Stomach (tissue), 9 donors: ENCODE results near the gene PCNX3. TPM values are rescaled to one million over a fixed set of nuclear protein-coding genes. Genes with fewer than 3 reads are reported as not detected.

Experiments used
- DNase-seq, 2 donors: peaks; one replicate each; pipeline versions ENCODE4 v3.0.0 to v3.0.0-alpha.2; 2013 to 2019
- H3K27ac ChIP-seq, 5 donors: fragments of 200-600 bp in 4 of 5; sonication (generic) in 4 of 5; one replicate each; pipeline ENCODE4 v1.5.1; 2013 to 2019; ENCODE audit warnings: mild to moderate bottlenecking in 1 of 5, moderate library complexity in 1 of 5
- H3K27me3 ChIP-seq, 3 donors: fragments of 200-600 bp; sonication (generic); one replicate each; pipeline ENCODE4 v1.5.1; 2017 to 2019; ENCODE audit warnings: mixed run types in 1 of 3
- H3K36me3 ChIP-seq, 4 donors: fragments of 200-600 bp; sonication (generic); 1 replicate in 3 of 4; 2 replicates in 1 of 4; pipeline ENCODE4 v1.5.1; 2016 to 2019
- H3K4me1 ChIP-seq, 4 donors: fragments of 200-600 bp; sonication (generic); one replicate each; pipeline ENCODE4 v1.5.1; 2016 to 2019
- H3K4me3 ChIP-seq, 4 donors: fragments of 200-600 bp; sonication (generic) in 3 of 4; one replicate each; pipeline ENCODE4 v1.5.1; 2016 to 2019; ENCODE audit warnings: mild to moderate bottlenecking in 1 of 4
- H3K9me3 ChIP-seq, 4 donors: fragments of 200-600 bp; sonication (generic); one replicate each; pipeline ENCODE4 v1.5.1; 2016 to 2019
- EP300 ChIP-seq: sonication (generic); formaldehyde crosslinking; IDR thresholded peaks from one replicate; pipeline ENCODE4 v1.6.1; 2017; ENCODE audit warnings: antibody characterized with exemption
- POLR2A ChIP-seq, 4 donors: fragments of 450-650 bp; IDR thresholded peaks; one replicate each; pipeline ENCODE4 v1.6.1; 2016; ENCODE audit warnings: antibody characterized with exemption in 4 of 4, control low read depth in 2 of 4, mild to moderate bottlenecking in 1 of 4, moderate library complexity in 1 of 4
- POLR2AphosphoS5 ChIP-seq, 3 donors: sonication (generic); formaldehyde crosslinking; IDR thresholded peaks; one replicate each; pipeline ENCODE4 v1.6.1; 2016; ENCODE audit warnings: antibody characterized with exemption in 3 of 3
- WGBS, 5 donors: extraction: QIAGEN DNeasy Blood & Tissue Kit in 3 of 5; methylation state at CpG; one replicate each; pipeline versions ENCODE4 v1.1.5 to v1.1.7; 2013 to 2018; 5-methylcytosine and 5-hydroxymethylcytosine counted together
- intact Hi-C: fragments of 100-400 bp; cut with DNase I; formaldehyde crosslinking; loops from one replicate; pipeline ENCODE4 v1.15.1; 2023; ENCODE audit warnings: low total_unique reads
- polyA plus RNA-seq, 3 donors: library from polyadenylated mRNA; stranded (reverse); fragments of 200-250 nt; gene quantifications; one replicate each; pipeline ENCODE4 v1.2.3, GENCODE V29; 2013
- total RNA-seq, 5 donors: library from RNA; depleted of rRNA; stranded (reverse); fragments of >200 nt; gene quantifications; one replicate each; pipeline versions ENCODE4 v1.1.0 to v1.2.3, GENCODE V29; 2014 to 2016
- TF ChIP-seq, protein P1 (sequence below), 7 experiments: fragments of 450-650 bp in 4 of 7; fragments of 200-600 bp in 3 of 7; sonication (generic) in 3 of 7; IDR thresholded peaks; one replicate each; pipeline ENCODE4 v1.5.1; 2016 to 2019; ENCODE audit warnings: antibody characterized with exemption in 7 of 7, control low read depth in 2 of 7, mild to moderate bottlenecking in 1 of 7
- donor health status: healthy with polysubstance abuse.
- donor health status: Bipolar disorder and iron deficiency.
- donor health status: healthy.

Gene PCNX3
- total and polyA plus RNA-seq, 8 donors: 4.6 to 76.2 (median 22.0) TPM

DNA sequence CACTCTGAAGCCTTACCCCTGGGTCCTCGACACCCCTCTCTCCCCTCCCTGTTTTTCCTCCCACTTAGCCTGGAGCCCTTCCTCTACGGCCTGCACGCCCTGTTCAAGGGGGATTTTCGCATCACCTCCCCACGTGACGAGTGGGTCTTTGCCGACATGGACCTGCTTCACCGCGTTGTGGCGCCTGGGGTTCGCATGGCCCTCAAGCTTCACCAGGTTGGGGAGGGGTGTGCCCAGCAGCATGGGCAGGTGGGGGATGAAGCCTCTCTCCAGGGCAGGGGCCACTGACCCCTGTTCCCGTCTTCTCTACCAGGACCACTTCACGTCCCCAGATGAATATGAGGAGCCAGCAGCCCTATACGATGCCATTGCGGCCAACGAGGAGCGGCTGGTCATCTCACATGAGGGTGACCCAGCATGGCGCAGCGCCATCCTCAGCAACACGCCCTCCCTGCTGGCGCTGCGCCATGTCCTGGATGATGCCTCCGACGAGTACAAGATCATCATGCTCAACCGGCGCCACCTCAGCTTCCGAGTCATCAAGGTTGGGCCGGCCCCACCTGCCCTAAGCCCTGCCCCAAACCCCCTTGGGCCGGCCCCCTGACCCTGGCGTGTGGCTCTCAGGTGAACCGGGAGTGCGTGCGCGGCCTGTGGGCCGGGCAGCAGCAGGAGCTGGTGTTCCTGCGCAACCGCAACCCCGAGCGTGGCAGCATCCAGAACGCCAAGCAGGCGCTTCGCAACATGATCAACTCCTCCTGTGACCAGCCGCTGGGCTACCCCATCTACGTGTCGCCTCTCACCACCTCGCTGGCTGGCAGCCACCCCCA is 19.5 kb downstream of the PCNX3 start:
- no peak for DNase-seq
- intact Hi-C loops: no loop called here
- Histone ChIP-seq H3K27me3 (no peaks in the 10 kb centered on the region), H3K4me1 (peaks cover 27 to 42% (median 29%) of the 10 kb centered on the region in 4 donors), H3K9me3 (no peaks in the 10 kb centered on the region), H3K27ac (no peak overlapping the region), H3K36me3 (peaks cover 47 to 71% (median 70%) of the 10 kb centered on the region in 4 donors), H3K4me3 (no peak overlapping the region)
- TF ChIP-seq POLR2AphosphoS5 (IDR thresholded peaks at IDR 0.05) (no peak), EP300 (no peak), POLR2A (IDR thresholded peaks at IDR 0.05) (no peak)
- TF ChIP-seq, protein P1, sequence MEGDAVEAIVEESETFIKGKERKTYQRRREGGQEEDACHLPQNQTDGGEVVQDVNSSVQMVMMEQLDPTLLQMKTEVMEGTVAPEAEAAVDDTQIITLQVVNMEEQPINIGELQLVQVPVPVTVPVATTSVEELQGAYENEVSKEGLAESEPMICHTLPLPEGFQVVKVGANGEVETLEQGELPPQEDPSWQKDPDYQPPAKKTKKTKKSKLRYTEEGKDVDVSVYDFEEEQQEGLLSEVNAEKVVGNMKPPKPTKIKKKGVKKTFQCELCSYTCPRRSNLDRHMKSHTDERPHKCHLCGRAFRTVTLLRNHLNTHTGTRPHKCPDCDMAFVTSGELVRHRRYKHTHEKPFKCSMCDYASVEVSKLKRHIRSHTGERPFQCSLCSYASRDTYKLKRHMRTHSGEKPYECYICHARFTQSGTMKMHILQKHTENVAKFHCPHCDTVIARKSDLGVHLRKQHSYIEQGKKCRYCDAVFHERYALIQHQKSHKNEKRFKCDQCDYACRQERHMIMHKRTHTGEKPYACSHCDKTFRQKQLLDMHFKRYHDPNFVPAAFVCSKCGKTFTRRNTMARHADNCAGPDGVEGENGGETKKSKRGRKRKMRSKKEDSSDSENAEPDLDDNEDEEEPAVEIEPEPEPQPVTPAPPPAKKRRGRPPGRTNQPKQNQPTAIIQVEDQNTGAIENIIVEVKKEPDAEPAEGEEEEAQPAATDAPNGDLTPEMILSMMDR (IDR thresholded peaks at IDR 0.05): no peak
- WGBS, 5 donors: 93 to 95% (median 94%) methylated on average over 24 to 46 of the region's 46 CpGs

- TF ChIP-seq, protein P1 (IDR thresholded peaks at IDR 0.05): no peak
- TF ChIP-seq EP300: no peak
- no peak for TF ChIP-seq POLR2AphosphoS5 (IDR thresholded peaks at IDR 0.05)
- TF ChIP-seq POLR2A (IDR thresholded peaks at IDR 0.05): no peak
- Histone ChIP-seq H3K27ac (peak overlapping the region in 3 of 5 donors; percentile 89 to 95 (median 91)), H3K9me3 (no peaks in the 10 kb centered on the region), H3K27me3 (no peaks in the 10 kb centered on the region), H3K4me3 (no peak overlapping the region), H3K4me1 (peaks cover 27 to 54% (median 41%) of the 10 kb centered on the region in 4 donors), H3K36me3 (peaks cover 38 to 66% (median 60%) of the 10 kb centered on the region in 4 donors)
- 88 to 94% (median 93%) methylated on average over 15 to 28 of the region's 28 CpGs for WGBS, 5 donors
- DNase-seq: no peak
- intact Hi-C loops: no loop called here
Measured at GRCh38 chr11:65636108-65637031, 20.8 kb downstream of the PCNX3 start.

GRCh38 chr11:65637032-65637557 is 21.5 kb downstream of the PCNX3 start:
- H3K36me3 ChIP-seq: peaks cover 38 to 64% (median 55%) of the 10 kb centered on the region in 4 donors
- intact Hi-C loops: no loop called here
- no peaks in the 10 kb centered on the region for H3K9me3 ChIP-seq
- no peaks in the 10 kb centered on the region for H3K27me3 ChIP-seq
- DNase-seq: no peak
- 83 to 93% (median 90%) methylated on average over 3 of the region's 3 CpGs for WGBS, 5 donors
- peak overlapping the region in 4 of 5 donors; percentile 86 to 95 (median 90) for H3K27ac ChIP-seq
- peaks cover 32 to 62% (median 48%) of the 10 kb centered on the region in 4 donors for H3K4me1 ChIP-seq
- TF ChIP-seq EP300 (no peak), POLR2AphosphoS5 (IDR thresholded peaks at IDR 0.05) (no peak), POLR2A (IDR thresholded peaks at IDR 0.05) (no peak)
- TF ChIP-seq, protein P1 (IDR thresholded peaks at IDR 0.05): no peak
- no peak overlapping the region for H3K4me3 ChIP-seq
